Osteocyte (in vitro differentiated cells): ENCODE data around the gene USP40. TPM values are rescaled to one million over a fixed set of nuclear protein-coding genes. Genes with fewer than 3 reads are reported as not detected.

Source experiments
- DNase-seq: peaks from one replicate; pipeline ENCODE4 v3.0.0; 2021; ENCODE audit warnings: mixed read lengths; ENCODE audit not compliant: unreplicated experiment; ENCODE audit errors: extremely low spot score
- H3K27ac Mint-ChIP-seq: one replicate; pipeline ENCODE4 v1.8.0; 2021; ENCODE audit warnings: mild to moderate bottlenecking, mixed read lengths; ENCODE audit not compliant: unreplicated experiment
- H3K27me3 Mint-ChIP-seq: one replicate; pipeline ENCODE4 v1.8.0; 2021; ENCODE audit warnings: mixed read lengths; ENCODE audit not compliant: unreplicated experiment
- H3K36me3 Mint-ChIP-seq: one replicate; pipeline ENCODE4 v1.8.0; 2021; ENCODE audit warnings: mixed read lengths; ENCODE audit not compliant: unreplicated experiment
- H3K4me1 Mint-ChIP-seq: one replicate; pipeline ENCODE4 v1.8.0; 2021; ENCODE audit warnings: mixed read lengths; ENCODE audit not compliant: unreplicated experiment
- H3K4me3 Mint-ChIP-seq: one replicate; pipeline ENCODE4 v1.8.0; 2021; ENCODE audit warnings: mild to moderate bottlenecking, moderate library complexity, mixed read lengths; ENCODE audit not compliant: unreplicated experiment
- H3K9me3 Mint-ChIP-seq: one replicate; pipeline ENCODE4 v1.8.0; 2021; ENCODE audit warnings: mixed read lengths; ENCODE audit not compliant: unreplicated experiment
- total RNA-seq: library from RNA; stranded (reverse); gene quantifications from 2 replicates; pipeline ENCODE4 v1.2.1, GENCODE V29; 2021
- TF ChIP-seq, protein P1 (sequence below): fragments of 200-600 bp; sonication (generic); IDR thresholded peaks from 2 replicates; pipeline ENCODE4 v1.5.0; 2021; ENCODE audit warnings: antibody characterized with exemption, mild to moderate bottlenecking, moderate library complexity

The USP40 gene
- total RNA-seq, 1 donor from 2014 or later = 36.4 TPM

DNA sequence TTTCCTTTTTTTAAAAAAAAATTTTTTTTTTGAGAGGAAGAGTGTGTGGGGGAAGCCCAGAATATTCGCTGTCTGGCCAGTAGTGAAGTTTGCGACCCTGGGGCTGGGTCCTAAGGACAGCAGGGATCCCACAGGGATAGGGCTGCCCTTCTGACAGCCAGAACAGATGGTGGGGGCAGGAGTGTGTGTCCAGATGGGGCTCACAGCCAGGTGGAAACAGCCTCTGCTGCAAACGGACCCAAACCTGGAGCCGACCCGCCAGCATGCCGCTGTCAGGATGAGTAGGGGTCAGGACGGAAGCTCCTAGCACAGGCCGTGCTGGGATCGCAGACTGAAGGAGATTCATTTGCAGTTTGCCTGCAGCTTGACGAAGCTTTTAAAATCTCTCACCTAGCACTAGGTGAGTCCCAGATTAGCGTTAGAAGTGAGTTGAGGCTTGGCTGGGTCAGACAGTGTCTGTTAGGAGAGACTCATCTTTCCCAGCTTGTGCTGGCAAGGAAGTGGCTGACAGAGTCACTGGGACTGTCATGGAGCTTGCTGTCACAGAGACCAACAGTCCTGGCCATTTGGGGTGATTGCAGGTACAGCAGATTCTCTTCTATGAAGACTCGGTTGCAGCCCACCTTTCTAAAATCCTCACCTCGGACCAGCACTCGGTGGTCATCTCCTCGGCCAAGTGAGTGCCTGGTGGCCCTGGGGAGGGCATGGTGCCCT lies 118.9 kb downstream of the USP40 start:
- TF ChIP-seq, protein P1, sequence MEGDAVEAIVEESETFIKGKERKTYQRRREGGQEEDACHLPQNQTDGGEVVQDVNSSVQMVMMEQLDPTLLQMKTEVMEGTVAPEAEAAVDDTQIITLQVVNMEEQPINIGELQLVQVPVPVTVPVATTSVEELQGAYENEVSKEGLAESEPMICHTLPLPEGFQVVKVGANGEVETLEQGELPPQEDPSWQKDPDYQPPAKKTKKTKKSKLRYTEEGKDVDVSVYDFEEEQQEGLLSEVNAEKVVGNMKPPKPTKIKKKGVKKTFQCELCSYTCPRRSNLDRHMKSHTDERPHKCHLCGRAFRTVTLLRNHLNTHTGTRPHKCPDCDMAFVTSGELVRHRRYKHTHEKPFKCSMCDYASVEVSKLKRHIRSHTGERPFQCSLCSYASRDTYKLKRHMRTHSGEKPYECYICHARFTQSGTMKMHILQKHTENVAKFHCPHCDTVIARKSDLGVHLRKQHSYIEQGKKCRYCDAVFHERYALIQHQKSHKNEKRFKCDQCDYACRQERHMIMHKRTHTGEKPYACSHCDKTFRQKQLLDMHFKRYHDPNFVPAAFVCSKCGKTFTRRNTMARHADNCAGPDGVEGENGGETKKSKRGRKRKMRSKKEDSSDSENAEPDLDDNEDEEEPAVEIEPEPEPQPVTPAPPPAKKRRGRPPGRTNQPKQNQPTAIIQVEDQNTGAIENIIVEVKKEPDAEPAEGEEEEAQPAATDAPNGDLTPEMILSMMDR = no peak
- Mint-ChIP-seq H3K4me1 (peaks cover 16% of the 10 kb centered on the region), H3K4me3 (no peak overlapping the region), H3K36me3 (peaks cover 36% of the 10 kb centered on the region), H3K9me3 (no peaks in the 10 kb centered on the region), H3K27ac (no peak overlapping the region), H3K27me3 (no peaks in the 10 kb centered on the region)
- no peak for DNase-seq

DNA sequence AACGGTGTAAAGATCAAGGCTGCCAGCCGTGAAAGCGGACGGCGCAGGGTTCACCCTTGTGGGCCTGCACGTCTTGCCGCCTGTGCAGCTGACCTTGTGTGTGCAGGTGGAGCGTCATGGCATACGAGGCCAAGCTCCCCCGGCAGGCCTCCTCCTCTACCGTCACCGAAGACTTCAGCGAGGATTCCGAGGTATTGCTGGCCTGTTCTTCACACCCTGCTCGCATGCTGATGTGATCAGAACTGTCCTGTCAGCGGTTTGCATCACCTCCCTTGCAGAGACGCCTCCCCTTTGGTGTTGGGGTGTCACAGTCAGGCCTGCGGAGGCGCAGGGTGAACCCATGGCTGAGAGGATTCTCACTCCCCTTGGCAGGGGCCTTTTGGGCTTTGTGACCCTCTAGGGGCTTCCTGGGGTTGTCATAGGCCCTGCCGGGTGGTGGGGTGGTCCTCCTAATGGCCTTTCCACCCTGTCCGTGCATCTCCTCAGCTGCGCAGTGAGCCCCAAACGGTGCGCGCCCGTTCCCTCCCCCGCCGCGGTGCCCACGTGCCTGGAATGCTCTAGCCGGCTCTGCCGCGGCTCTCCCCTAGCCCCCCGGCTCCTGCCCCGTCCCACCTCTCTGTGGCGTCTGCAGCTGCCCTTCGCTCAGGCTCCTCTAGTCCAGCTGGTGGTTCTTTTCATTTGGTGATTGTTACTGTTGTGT lies 119.8 kb downstream of the USP40 start:
- H3K4me1 Mint-ChIP-seq = peaks cover 16% of the 10 kb centered on the region
- no peak overlapping the region for H3K4me3 Mint-ChIP-seq
- TF ChIP-seq, protein P1 = no peak
- no peaks in the 10 kb centered on the region for H3K27me3 Mint-ChIP-seq
- no peak overlapping the region for H3K27ac Mint-ChIP-seq
- H3K9me3 Mint-ChIP-seq = no peaks in the 10 kb centered on the region
- DNase-seq = no peak
- H3K36me3 Mint-ChIP-seq = peaks cover 32% of the 10 kb centered on the region

DNA sequence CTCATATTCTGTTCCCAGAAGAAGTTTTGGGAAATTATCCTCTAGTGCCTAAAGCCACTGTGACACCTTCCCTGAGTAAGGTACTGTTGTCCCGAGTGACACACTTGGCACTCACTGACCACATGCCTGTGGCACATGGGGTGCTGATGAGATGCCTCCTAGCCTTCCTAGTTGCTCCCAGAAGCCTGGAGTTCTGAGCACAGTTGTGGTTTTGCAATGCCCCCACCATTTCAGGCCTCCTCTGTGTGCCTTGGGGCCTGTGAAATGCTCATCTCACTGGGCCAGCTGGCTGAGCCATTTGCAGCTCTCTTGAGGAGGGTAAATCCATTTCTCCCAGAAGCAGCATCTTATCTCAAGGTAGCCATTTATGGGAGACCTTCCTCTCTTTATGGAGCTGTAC lies 120.5 kb downstream of the USP40 start:
- no peak for DNase-seq
- H3K9me3 Mint-ChIP-seq = no peaks in the 10 kb centered on the region
- TF ChIP-seq, protein P1 = no peak
- peaks cover 32% of the 10 kb centered on the region for H3K36me3 Mint-ChIP-seq
- H3K4me3 Mint-ChIP-seq = no peak overlapping the region
- H3K27ac Mint-ChIP-seq = no peak overlapping the region
- H3K27me3 Mint-ChIP-seq = no peaks in the 10 kb centered on the region
- peaks cover 16% of the 10 kb centered on the region for H3K4me1 Mint-ChIP-seq

DNA sequence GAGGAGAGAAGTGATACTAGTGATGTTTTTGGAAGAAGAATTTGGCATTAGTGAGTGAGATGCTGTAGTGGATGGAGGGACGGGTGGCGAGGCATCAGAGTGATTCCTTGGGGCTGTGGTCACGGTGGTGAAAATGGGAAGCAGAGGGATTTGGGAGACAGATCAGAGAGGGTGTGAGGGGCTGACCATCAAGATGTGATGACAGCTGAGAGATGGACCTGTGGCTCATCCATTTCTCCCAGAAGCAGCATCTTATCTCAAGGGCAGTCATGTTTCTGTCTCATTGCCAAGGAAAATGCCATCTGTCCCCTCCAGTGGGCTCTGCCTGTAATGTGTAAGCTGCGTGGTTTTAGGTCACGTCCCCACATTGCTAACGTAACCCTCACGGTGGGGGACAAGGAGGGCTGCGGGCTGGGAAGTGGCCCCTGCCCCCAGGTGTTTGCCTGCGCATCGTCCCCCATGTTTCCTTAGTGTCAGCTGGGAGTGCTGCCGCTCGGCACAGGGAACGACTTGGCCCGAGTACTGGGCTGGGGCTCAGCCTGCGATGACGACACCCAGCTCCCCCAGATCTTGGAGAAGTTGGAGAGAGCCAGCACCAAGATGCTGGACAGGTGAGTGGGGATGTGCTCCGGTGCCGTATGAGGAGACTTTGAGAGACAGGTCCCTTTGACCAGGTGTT lies 121.3 kb downstream of the USP40 start:
- H3K4me1 Mint-ChIP-seq = peaks cover 16% of the 10 kb centered on the region
- DNase-seq = no peak
- peaks cover 28% of the 10 kb centered on the region for H3K36me3 Mint-ChIP-seq
- no peak overlapping the region for H3K4me3 Mint-ChIP-seq
- H3K9me3 Mint-ChIP-seq = no peaks in the 10 kb centered on the region
- TF ChIP-seq, protein P1 = no peak
- H3K27me3 Mint-ChIP-seq = no peaks in the 10 kb centered on the region
- no peak overlapping the region for H3K27ac Mint-ChIP-seq

DNA sequence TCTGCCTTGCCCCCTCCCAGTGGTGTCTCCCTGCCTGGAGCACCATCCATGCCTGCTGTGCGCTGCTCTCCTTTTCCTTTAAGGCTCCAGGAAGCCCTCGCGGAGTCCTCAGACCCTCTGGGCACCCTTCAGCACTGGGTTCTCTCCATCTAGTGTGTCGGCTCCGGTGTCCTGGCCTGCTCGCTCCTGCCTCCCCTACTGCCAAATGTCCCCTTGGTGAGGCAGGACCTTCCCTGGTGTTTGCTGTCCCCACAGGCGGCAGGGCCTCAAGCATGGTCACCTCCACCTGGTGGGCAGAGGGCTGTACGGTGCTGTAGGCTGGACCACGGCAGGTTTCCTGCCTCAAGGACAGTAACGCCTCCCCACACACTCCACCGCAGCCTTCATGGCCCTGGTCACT lies 122.1 kb downstream of the USP40 start:
- no peaks in the 10 kb centered on the region for H3K9me3 Mint-ChIP-seq
- H3K27me3 Mint-ChIP-seq = no peaks in the 10 kb centered on the region
- H3K36me3 Mint-ChIP-seq = peaks cover 31% of the 10 kb centered on the region
- DNase-seq = no peak
- H3K27ac Mint-ChIP-seq = no peak overlapping the region
- peaks cover 16% of the 10 kb centered on the region for H3K4me1 Mint-ChIP-seq
- TF ChIP-seq, protein P1 = no peak
- H3K4me3 Mint-ChIP-seq = no peak overlapping the region
